Eye (tissue), 1 donor: ENCODE measurements around the gene ADARB2.
A peak's percentile ranks its signal among the peaks of the same experiment; 100 is the strongest.
"Not testable (repeated sequence)": the region's sequence is repeated elsewhere in the genome, so short reads cannot be mapped to it uniquely, and the experiment has no call there.

Source experiments
- DNase-seq: peaks from one replicate; pipeline ENCODE4 v3.0.0-alpha.2; 2015

Gene ADARB2

DNA sequence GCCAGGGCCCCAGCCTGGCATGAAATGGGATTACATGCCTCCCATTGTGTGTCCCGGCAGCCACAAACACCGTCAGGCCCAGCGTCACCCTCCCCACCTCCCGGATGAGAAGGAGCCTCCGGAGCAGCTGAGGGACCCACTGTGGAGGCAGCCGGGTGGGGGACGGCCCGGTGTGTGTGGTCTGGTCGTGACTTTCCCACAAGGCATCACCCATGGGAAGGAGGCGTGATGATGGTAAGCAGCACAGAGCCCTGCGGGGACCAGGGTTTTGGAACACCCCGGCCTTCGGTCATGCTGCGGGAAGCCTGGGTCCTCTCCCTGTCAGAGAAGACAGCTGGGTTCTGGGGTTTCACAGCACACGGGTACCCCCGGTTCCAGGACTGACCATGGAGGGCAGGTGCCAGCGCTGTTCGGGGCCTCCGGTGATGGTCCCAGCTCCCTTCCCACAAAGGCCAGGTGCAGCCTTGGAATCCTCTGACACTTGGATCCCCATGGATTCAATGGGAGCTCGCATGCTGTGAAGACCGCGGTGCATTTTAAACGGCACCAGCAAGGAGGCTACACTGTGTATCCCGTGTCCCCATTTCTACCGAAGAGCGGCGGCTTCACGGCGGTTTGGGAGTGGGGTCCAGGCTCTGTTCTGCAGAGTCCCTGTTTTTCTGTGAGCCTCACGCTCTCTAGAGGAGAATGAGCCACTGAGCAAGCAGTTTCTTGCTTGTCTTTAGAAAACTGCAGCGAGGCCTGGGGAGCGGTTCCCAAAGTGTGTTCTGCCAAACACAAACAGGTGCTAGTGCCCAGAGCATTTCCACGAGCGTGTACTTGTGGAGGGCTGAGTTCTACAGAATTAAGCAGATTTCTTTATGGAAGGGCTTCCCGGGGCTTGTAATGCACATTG is 336.0 kb downstream of the ADARB2 start:
- DNase-seq: no peak

GRCh38 chr10:1400101-1401070 is 336.9 kb downstream of the ADARB2 start:
- peak; percentile 21 for DNase-seq

GRCh38 chr10:1399431-1400100 is 337.8 kb downstream of the ADARB2 start:
- DNase-seq: no peak

- no peak for DNase-seq
Observed at GRCh38 chr10:1398626-1399410, 338.5 kb downstream of the ADARB2 start.

DNA sequence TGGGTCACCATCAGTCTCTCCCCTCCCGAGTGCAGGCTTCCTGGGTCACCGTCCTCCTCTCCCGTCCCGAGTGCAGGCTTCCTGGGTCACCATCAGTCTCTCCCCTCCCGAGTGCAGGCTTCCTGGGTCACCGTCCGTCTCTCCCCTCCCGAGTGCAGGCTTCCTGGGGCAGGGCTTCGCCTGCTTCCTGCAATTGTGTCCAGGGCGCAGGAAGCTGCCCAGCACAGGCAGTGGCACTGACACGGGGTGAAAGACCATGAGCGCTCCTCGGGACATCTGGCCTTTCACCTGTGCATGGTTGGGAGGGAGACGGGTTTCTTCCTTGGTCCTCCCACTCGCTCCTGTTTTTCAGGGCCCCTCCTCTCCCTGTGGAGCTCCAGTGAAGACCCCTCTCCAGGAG is 339.2 kb downstream of the ADARB2 start:
- not testable (repeated sequence) for DNase-seq

- no peak for DNase-seq
Observed at GRCh38 chr10:1396297-1396635, 341.1 kb downstream of the ADARB2 start.

DNA sequence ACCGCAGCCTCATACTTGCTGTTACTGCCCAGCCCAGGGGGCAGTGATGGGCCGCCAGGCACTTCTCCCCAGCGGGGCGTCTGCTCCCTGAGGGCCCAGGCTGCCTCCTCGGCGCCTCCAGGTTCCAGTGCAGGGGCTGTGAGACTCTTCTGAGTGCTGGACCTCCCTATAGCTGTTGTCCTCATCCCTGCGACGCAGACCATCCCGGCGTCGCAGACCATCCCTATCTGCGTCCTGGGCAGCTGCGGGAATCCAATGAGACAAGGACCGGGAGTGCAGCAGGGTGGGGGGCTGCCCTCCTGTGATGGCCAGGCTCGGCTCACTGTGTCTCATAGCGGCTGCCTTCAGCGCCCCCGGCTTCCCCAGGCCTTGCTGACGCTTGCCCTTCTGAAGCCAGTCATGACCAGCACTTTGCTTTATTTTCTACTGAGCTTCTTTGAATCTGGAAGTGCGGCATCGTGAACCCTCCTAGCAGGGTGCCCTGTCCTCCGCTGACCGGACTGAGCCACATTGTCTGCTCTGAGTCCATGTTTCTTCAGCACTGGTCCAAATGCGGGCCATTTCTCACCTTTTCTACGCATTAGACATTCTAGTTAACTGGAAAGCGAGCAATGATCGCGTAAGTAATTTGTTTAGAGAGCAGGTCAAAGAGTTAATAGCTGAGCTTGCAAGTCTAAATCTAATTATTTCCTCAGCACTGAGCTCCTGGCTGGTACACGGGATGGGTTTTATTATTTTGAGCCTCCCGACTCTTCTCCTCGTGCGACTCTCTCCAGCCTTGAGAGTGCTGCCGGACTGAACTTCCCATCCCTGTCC is 341.6 kb downstream of the ADARB2 start:
- peak; percentile 58 for DNase-seq

- no peak for DNase-seq
Observed at GRCh38 chr10:1395025-1395480, 342.3 kb downstream of the ADARB2 start.

- no peak for DNase-seq
Observed at GRCh38 chr10:1394155-1394912, 343.0 kb downstream of the ADARB2 start.

- DNase-seq: no peak
Observed at GRCh38 chr10:1393481-1393880, 343.8 kb downstream of the ADARB2 start.

- DNase-seq: peak; percentile 49
Observed at GRCh38 chr10:1392127-1392526, 345.2 kb downstream of the ADARB2 start.

DNA sequence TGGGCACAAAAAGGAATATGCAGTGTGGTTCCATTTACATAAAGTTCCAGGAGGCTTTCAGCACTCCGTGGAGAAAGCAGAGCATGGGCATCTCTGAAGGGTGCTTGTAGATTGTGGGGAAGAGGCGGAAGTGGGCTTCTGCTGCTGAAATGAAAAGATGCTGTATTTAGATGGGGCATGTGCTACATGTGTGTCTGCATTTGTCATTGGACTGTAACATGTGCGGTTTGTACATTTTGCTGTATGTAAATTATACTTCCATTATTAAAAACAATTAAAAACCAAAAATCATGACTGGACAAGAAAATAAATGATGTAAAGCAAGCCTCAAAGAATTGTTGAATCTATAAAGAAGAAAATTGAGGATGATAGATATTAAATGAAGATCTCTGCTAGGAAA is 347.1 kb downstream of the ADARB2 start:
- no peak for DNase-seq

- DNase-seq: no peak
Observed at GRCh38 chr10:1384026-1384425, 353.3 kb downstream of the ADARB2 start.

DNA sequence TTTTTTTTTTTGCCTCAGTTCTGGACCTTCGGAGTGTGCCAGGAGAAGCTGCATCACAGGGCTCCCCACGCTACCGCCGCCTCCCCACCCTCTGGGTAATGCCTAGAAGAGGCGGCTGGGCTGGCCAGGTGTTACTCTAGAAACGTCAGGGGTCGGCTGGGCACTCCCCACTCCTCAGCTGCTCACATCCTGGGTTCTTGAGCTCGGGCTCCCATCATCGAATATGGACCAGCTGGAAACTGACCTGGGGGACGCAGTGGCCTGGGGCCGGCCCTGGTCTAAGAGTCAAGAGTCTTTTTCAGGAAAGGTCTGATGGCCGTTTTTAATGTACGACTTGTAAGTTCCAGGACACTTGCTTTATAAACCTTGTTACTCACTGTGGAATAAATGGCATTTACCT is 354.6 kb downstream of the ADARB2 start:
- DNase-seq: no peak

DNA sequence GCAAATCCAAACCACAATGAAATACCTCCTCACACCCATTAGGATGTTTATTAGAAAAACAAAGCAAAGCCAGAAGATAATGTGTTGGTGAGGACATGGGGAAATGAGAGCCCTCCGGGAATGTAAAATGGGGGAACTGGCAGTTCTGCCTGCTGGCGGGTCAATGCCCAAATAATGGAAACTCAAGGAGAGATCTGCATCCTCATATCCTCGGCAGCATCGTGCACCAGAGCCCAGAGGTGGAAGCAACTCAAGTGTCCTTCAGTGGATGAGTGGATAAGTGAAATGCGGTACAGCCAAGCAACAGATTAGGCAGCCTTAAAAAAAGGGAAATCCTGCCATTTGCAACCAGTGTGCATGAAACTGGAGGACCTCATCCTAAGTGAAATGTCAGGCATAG is 356.0 kb downstream of the ADARB2 start:
- DNase-seq: no peak

GRCh38 chr10:1380088-1380671 is 357.1 kb downstream of the ADARB2 start:
- DNase-seq: no peak

DNA sequence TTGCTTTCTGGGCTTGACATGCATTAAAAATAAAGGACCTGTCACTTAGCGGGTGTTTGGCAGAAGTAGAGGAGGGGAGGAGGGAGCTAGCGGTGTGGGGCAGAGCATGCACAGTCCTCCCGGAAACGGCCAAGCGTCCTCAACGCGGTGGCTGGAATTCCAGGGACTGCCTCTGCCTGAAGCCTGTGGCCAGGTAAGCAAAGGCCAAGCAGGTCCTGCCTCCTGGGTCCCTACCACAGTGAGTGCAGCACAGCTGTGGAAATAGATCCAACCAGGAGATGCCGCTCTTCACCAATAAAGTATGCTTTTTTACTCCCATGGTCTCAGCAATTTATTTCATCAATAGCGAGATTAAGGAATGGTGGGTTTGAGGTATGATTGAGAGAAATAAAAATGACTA is 357.7 kb downstream of the ADARB2 start:
- no peak for DNase-seq

DNA sequence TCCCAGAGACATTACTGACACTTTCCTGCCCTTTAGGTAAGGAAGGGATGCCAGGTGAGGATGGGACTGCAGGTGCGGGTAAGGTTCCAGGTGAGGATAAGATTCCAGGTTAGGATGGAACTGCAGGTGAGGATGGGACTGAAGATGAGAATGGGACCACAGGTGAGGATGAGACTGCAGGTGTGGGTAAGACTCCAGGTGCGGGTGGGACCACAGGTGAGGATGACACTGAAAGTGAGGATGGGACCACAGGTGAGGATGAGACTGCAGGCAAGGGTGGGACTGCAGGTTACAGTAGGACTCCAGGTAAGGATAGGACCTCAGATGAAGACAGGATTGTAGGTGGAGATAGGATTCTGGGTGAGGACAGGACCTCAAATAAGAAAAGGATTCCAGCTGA is 358.9 kb downstream of the ADARB2 start:
- DNase-seq: no peak

DNA sequence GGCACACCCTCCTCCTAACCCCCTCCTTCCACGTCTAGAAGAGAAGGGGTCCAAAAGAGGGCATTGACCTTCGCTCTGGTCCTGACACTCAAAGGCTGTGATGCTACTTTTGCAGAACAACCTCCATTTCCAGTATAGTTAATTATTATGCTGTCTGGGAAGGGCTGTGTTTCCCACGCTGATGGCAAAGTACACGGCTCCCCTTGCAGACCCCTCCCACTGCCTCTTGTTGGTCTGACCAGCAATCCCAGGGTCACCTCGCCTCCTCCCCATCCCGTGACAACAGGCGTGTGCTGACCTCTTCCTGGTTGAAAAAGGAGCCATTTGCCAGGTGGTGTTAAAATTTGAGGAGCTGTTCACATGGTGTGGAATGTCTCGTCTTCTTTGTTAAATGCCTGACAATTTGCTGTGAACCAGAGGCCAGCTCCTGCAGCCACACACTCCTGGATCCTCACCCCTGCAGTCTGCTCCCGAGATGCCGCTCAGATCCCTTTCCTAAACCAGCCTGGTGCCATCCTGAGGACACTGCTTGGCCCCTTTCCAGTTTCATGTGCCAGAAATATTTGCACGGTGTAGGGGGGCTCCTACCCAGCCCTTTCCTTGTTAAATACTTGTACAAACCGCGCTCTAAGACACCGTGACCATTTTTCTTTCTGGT is 359.5 kb downstream of the ADARB2 start:
- no peak for DNase-seq

- no peak for DNase-seq
Observed at GRCh38 chr10:1377231-1377630, 360.1 kb downstream of the ADARB2 start.
